HG02759 (cell line): ENCODE data around the gene COX6B2.
"Not testable (repeated sequence)": the region's sequence is repeated elsewhere in the genome, so short reads cannot be mapped to it uniquely, and the experiment has no call there.

Source experiments
- ATAC-seq: cut with Tn5 transposase; IDR thresholded peaks from one replicate; pipeline ENCODE4 v1.9.1; 2021; ENCODE audit warnings: mild to moderate bottlenecking, moderate library complexity; ENCODE audit not compliant: unreplicated experiment

COX6B2 gene, protein sequence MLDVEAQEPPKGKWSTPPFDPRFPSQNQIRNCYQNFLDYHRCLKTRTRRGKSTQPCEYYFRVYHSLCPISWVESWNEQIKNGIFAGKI

DNA sequence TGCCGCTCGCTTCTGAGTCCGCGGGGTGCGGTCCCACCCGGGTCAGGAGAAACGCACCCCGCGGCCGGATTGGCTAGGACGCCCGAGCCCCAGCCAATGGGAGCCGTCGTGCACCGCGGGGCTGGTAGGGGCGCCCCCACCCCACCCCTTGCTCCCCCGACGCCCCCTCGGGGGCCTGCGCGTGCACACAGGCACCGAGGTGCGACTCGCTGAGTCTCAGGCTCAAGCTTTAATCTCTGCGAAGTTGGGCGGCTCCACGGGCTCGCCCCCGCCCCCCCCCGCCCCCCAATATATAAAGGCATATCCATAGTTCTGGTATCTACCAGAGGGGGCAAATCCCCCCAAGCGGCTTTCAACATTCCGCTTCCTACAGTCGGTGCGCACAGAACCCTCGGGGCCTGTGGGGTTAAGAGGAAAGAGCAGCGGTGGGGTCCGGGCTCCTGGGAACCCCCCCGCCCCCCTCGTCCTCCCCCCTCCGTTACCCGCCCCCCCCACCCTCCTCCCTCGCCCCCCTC lies at the start of gene COX6B2:
Gene COX6B2, minus strand, starts transcription at position 22 of the 515 bp plus-strand sequence. CDS start 198 bp downstream, outside the sequence.
- ATAC-seq, result no peak

- no peak for ATAC-seq
These were observed 48.0 kb upstream of the COX6B2 start for GRCh38 chr19:55402509-55402908.

DNA sequence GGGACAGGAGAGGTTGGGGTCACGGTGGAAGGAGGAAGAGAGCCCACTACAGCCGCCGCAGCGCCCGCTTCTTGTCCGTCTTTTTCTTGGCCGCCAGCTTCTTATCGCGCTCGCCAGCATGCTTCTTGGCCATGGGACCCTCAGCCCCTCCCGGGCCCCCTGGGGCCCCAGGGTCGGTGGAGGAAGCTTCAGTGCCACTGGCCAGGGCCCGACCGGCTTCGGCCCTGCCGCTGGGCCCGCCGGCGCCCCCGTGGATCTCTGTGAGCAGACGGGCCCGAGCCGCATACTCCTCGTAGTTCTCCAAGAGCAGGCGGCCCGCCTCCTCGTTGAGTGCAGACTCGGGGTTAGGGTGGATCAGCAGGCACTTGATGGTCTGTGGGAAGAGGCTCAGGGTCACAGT lies 46.9 kb upstream of the COX6B2 start:
- ATAC-seq, result not testable (repeated sequence)

- no peak for ATAC-seq
These were observed 46.0 kb upstream of the COX6B2 start for GRCh38 chr19:55400281-55401087.

DNA sequence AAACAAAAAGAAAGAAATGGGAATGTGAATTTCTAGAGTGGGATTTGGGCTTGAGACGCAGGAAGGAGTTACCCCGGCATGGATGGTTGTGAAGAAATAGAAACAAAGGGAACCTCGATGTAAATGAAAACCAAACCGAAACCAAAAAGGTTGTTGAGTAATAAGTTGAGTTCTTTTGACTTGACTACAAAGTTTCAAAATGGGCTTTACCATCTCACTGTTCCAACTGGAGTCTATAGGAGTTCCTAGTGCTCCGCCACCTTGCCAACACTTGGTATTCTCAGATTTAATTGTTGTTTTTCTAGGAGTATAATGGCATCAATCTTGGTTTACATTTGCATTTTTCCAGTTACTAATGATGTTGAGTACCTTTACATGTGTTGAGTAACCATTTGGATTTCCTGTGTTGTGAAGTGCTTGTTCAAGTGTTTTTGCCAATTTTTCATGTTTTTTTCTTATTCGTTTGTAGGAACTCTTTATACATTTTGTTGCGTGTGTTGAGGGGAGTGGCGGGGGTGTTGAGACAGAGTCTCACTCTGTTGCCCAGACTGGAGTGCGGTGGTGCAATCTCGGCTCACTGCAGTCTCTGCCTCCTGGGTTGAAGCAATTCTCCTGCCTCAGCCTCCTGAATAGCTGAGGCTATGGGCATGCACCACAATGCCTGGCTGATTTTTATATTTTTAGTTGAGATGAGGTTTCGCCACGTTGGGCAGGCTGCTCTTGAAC lies 43.8 kb upstream of the COX6B2 start:
- no peak for ATAC-seq

DNA sequence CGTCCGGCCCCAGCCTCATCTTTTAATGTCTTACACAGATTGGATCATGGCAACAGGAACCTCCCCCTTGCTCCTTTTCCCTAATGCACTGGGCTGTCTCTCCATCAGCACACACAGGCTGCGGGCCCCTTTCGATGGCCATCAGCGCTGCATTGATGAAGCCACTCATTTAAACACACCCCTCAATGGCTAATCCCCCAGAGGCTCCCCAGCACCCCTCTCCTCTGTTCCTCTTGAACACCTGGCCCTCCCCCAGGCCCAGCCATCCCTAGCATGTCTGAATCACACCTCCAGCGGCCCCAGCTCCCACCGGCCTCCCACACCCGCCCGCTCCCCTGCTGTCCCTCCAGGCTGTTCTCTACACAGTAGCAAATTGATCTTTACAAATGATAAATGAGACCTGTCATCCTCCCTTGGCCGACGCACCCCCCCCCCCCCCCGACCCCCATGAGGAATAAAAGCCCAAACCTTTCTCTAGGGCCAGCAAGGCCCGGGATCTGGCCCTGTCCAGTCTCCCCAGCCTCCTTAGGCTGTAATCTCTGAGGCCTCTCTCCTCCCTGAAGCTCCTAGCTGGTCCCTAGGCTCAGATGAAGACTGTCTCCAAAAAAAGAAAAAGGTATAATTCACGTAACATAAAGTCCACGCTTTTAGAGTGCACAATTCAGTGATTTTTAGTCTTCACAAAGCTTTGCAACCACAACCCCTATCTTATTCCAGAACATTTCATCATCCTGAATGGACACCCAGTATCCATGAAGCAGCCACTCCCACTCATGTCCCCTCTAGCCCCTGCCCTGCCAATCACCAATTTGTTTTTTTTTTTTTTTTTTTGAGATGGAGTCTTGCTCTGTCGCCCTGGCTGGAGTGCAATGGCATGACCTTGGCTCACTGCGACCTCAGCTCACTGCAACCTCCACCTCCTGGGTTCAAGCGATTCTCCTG lies 38.6 kb upstream of the COX6B2 start:
- no peak for ATAC-seq

GRCh38 chr19:55391702-55392615 lies 37.4 kb upstream of the COX6B2 start:
- ATAC-seq, result no peak

DNA sequence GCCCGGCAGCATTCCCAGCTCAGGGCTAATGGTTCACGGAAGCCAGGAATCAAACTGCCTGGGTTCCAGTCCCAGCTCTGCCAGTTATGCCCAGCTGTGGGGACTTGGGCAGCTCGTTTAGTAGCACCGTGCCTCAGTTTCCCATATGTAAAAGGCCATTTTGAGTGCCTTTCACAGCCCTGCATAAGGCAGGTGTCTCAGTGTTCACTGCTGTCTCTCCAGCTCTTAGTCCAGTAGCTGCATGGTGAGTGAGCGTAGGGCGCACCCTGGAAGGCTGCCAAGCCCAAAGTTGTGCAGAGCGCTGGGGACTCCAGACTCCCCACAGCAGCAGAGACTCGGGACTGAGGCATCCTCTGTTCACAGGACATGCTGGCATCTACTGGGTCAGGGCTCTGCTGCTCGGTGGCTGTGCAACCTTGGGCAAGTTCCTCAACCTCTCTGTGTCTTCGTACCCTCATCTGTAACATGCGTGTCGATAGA lies 36.7 kb upstream of the COX6B2 start:
- ATAC-seq, result no peak

GRCh38 chr19:55390461-55390880 lies 36.0 kb upstream of the COX6B2 start:
- ATAC-seq, result no peak

DNA sequence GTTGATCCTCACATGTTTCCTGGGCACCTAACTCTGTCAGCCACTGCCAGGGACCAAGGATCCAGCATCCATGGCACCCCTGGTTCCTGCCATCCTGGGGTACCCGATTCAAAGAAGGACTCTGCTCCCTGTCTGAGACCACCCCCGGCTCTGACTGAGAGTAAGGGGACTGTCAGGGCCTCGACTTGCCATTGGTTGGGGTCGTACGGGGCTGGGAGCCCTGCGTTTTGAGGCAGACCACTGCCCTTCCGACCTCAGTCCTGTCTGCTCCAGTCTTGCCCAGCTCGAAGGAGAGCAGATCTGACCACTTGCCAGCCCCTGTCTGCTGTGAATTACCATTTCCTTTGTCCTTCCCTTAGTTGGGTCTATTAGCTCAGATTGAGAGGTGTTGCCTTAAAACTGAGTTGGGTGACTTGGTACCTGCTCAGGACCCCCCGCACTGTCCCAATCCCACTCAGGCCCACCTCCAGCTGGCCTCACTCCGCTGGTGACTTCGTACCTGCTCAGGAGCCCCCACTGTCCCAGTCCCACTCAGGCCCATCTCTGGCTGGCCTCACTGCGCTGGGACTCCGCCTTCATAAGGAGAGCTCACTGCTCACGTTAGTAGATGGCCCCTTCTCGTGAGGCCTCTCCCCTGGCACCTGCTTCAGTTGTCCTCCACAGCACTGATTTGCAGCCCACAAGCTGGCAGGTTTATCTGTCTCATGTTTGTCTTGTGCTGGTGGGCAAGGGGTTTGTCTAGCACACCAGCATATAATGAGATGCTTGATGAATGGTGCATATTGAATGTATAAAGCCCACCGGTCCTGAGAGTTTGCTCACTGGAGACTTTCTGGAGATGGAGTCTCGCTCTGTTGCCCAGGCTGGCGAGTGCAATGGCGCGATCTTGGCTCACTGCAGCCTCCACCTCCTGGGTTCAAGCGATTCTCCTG lies 35.1 kb upstream of the COX6B2 start:
- no peak for ATAC-seq

- no peak for ATAC-seq
These were observed 33.4 kb upstream of the COX6B2 start for GRCh38 chr19:55387736-55388497.

GRCh38 chr19:55386493-55386971 lies 32.0 kb upstream of the COX6B2 start:
- ATAC-seq, result no peak

DNA sequence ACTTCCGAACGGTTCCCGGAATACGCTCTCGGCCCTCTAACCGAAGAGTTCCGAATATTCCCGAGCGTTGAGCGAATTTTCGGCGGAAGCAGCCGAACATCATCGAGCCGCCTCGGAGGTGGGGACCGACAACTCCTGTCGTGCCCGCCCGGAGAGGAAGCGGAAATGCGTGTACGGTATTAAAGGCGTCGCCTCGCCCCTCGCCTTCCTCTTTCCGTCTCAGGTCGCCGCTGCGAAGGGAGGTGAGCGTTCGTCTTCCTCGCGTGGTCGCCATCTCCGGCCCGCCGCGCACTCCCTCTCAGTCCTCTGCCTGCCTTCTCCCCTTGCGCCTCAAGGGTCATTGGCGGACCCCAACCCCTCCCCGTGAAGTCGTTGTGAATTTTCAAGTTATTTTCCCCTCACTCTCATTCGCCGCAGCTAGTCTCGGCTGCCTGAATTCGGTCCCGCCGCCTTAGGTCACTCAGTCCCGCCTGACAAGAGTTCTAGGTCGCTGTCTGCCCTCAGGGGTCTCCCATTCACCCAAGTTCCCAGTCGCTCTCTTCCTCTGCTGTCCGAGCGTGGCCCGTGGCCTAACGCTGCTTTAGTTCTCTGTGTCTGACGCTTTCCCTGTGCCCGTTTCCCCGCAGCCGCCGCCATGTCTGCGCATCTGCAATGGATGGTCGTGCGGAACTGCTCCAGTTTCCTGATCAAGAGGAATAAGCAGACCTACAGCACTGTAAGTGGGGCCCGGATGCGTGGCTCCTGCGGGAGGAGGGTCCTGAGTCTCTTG lies 31.4 kb upstream of the COX6B2 start, which contains the start of gene RPL28:
Gene RPL28, plus strand, starts transcription at position 209 of the 769 bp plus-strand sequence. Its CDS starts 426 bp downstream, at position 635.
- ATAC-seq, result peak; percentile 66

DNA sequence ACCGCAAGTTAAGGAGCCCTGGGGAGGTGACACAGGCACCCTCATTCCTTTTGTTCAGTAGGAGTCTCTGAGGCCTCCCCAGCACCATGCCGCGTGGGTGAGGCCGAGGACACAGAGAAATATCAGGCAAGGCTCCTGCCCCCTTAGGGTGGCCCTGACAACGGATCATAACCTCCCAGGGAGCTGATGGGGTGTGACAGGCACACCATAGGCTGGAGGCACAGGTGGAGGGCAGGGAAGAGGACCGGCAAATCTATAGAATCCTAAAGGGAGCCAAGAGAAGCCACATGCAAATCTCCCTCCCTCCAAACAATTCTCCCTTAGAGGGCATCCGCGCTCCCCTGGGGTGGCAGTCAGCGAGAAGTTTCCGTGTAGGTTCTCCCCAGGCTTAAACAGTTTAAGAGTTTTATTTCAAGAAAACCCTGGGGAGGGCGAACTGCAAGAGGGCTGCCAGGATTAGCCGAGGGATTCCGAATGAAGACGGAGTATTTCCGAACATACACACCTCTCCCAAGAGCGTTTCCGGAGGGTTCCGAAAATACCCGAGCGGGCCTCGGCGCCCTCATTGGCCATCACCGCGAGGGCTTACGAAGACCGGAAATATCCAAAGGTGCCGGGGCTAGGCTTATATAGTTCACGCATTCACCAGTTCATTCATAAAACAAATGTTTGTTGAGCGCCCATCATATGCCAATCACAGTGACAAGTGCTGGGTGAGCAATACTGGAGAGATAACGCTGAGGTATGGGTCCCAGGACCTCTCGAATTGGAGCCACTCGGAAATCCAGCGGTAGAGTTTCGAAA lies 30.6 kb upstream of the COX6B2 start:
- ATAC-seq, result peak; percentile 68

DNA sequence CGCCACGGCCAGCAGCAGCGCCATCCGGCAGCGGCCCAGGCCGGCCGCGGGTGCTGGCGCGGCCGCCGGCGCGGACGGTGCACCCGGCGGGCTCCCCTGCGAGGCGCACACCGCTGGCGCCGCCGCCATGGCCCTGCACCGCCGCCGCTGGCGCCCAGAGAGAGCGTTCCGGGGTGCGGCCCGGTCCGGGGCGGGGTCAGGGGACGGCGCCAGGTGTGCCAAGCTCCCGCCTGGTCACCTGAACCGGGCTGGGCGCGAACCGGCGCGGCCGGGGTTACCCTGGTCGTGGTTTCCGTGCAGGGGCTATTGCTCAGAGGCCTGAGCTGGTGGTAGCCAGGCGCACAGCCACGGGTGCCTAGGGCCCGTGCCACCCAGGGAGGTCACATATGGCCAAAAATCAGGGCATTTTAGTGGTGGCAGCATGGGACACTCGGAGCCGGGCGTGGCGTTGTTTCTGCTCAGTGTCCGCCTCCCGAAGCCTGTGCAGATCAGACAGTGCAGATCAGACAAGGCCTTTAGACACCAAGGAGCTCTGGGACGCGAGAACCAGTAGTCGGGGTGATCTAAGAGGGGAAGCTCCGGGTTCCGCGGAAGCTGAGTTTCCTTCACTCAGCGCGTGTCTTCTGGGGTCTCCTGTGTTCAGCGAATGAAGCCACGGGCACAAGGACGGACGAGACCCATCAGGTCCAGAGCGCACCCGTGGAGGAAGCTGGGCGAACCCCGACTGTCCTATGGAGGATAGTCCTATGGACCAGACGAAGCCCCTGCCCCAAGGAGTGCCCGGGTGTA lies 29.8 kb upstream of the COX6B2 start, which contains the start of gene TMEM238:
Gene TMEM238, minus strand, starts transcription at position 162 of the 789 bp plus-strand sequence. Its CDS starts 33 bp downstream, at position 129.
- ATAC-seq, result peak; percentile 25
